ENCODE measurements around the gene HSPA5.

HSPA5 gene

DNA sequence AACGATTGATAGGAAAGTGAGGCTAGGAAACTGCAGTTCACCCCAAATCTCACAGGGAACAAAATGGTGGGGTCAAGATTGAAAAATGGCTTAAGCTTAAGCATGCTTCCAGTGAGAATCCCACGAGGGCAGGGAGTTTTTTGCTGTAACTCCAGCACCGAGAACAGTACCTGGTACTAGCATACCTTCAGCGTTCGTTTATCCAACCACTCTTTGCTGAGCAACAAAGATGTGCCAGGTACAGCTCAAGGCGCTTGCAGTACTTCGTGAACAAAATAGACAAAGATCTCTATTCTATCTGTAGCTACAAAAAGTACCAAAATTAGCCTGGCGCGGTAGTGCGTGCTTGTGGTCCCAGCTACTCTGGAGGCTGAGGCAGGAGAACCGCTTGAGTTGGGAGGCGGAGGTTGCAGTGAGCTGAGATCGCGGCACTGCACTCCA is 50.8 kb downstream of the HSPA5 start:
- Histone ChIP-seq H4K8ac (ENCODE audit: low read depth, low read length) (no peak overlapping the region), H3K23ac (ENCODE audit: low read depth, low read length, poor library complexity) (no peak overlapping the region), H2AK5ac (ENCODE audit: low read depth, low read length) (peak overlapping the region; percentile 40), H3K4me1 (ENCODE audit: control insufficient read depth in 2 of 2, insufficient read depth in 1 of 2, low read depth in 1 of 2, low read length in 2 of 2) (peaks cover 3% of the 10 kb centered on the region in 2 donors), H3K27me3 (ENCODE audit: control insufficient read depth in 3 of 3, insufficient read depth in 3 of 3, low read depth in 1 of 3, low read length in 3 of 3) (no peaks in the 10 kb centered on the region), H3K4me3 (ENCODE audit: low read length in 2 of 2) (peak overlapping the region; percentile 85 to 100), H3K79me1 (ENCODE audit: low read depth, low read length) (peaks cover 9% of the 10 kb centered on the region), H3K14ac (ENCODE audit: low read length) (no peak overlapping the region), H2BK12ac (ENCODE audit: low read length) (no peak overlapping the region), H3K9ac (ENCODE audit: low read depth, low read length, poor library complexity) (no peak overlapping the region), H3K18ac (ENCODE audit: low read length) (no peak overlapping the region), H4K91ac (ENCODE audit: low read depth, low read length, poor library complexity) (no peak overlapping the region), H2AFZ (ENCODE audit: low read length) (peak overlapping the region; percentile 87), H3K27ac (replicated peaks; ENCODE audit: low read length) (no peak overlapping the region), H3K36me3 (replicated peaks in 1 of 2; ENCODE audit: control insufficient read depth in 2 of 2, insufficient read depth in 2 of 2, low read length in 2 of 2) (peaks cover 0 to 7% of the 10 kb centered on the region in 2 donors), H2BK120ac (ENCODE audit: low read depth, low read length) (no peak overlapping the region), H2BK5ac (ENCODE audit: low read length) (no peak overlapping the region), H3K4ac (ENCODE audit: low read length) (no peak overlapping the region), H3K9me3 (replicated peaks in 1 of 2; ENCODE audit: control insufficient read depth in 2 of 2, insufficient read depth in 1 of 2, low read depth in 1 of 2, low read length in 2 of 2) (no peaks in the 10 kb centered on the region), H3K4me2 (ENCODE audit: insufficient read depth, low read length, poor library complexity, severe bottlenecking) (peak overlapping the region; percentile 65), H2BK15ac (ENCODE audit: low read length) (no peak overlapping the region)
- no CpG with 5 or more reads among the region's 14 CpGs for WGBS, 2 donors (ENCODE audit: extremely low coverage in 2 of 2, insufficient read length in 2 of 2, insufficient replicate concordance in 1 of 2)
- DNase-seq (ENCODE audit: low spot score): no peak

GRCh38 chr9:125189361-125190289 is 51.5 kb downstream of the HSPA5 start, which contains the start of gene PPP6C:
TSS of gene PPP6C (minus strand) at chr9:125189803. CDS start at chr9:125189718, 85 bp downstream.
- H3K4ac ChIP-seq (ENCODE audit: low read length): no peak within 1 kb of the TSS
- WGBS, 2 donors (ENCODE audit: extremely low coverage in 2 of 2, insufficient read length in 2 of 2, insufficient replicate concordance in 1 of 2): no CpG with 5 or more reads among the region's 82 CpGs
- peak within 1 kb of the TSS; percentile 94 for H3K18ac ChIP-seq (ENCODE audit: low read length)
- H2BK120ac ChIP-seq (ENCODE audit: low read depth, low read length): no peak within 1 kb of the TSS
- peaks cover 0 to 10% of the 10 kb centered on the region in 2 donors for H3K36me3 ChIP-seq (replicated peaks in 1 of 2; ENCODE audit: control insufficient read depth in 2 of 2, insufficient read depth in 2 of 2, low read length in 2 of 2)
- peak within 1 kb of the TSS; percentile 93 for H3K9ac ChIP-seq (ENCODE audit: low read depth, low read length, poor library complexity)
- peaks cover 11% of the 10 kb centered on the region for H3K79me1 ChIP-seq (ENCODE audit: low read depth, low read length)
- H2AK5ac ChIP-seq (ENCODE audit: low read depth, low read length): peak within 1 kb of the TSS; percentile 84
- peak within 1 kb of the TSS; percentile 80 for H3K27ac ChIP-seq (replicated peaks; ENCODE audit: low read length)
- no peaks in the 10 kb centered on the region for H3K9me3 ChIP-seq (replicated peaks in 1 of 2; ENCODE audit: control insufficient read depth in 2 of 2, insufficient read depth in 1 of 2, low read depth in 1 of 2, low read length in 2 of 2)
- H2AFZ ChIP-seq (ENCODE audit: low read length): peak within 1 kb of the TSS; percentile 87
- H4K91ac ChIP-seq (ENCODE audit: low read depth, low read length, poor library complexity): no peak within 1 kb of the TSS
- H4K8ac ChIP-seq (ENCODE audit: low read depth, low read length): no peak within 1 kb of the TSS
- peak; percentile 93 for DNase-seq (ENCODE audit: low spot score)
- H3K14ac ChIP-seq (ENCODE audit: low read length): peak within 1 kb of the TSS; percentile 94
- H2BK15ac ChIP-seq (ENCODE audit: low read length): peak within 1 kb of the TSS; percentile 37
- H2BK5ac ChIP-seq (ENCODE audit: low read length): peak within 1 kb of the TSS; percentile 93
- no peak within 1 kb of the TSS for H2BK12ac ChIP-seq (ENCODE audit: low read length)
- peak within 1 kb of the TSS; percentile 91 for H3K23ac ChIP-seq (ENCODE audit: low read depth, low read length, poor library complexity)
- H3K27me3 ChIP-seq (ENCODE audit: control insufficient read depth in 3 of 3, insufficient read depth in 3 of 3, low read depth in 1 of 3, low read length in 3 of 3): no peaks in the 10 kb centered on the region
- H3K4me1 ChIP-seq (ENCODE audit: control insufficient read depth in 2 of 2, insufficient read depth in 1 of 2, low read depth in 1 of 2, low read length in 2 of 2): peaks cover 3% of the 10 kb centered on the region in 2 donors
- peak within 1 kb of the TSS; percentile 92 to 100 for H3K4me3 ChIP-seq (ENCODE audit: low read length in 2 of 2)
- H3K4me2 ChIP-seq (ENCODE audit: insufficient read depth, low read length, poor library complexity, severe bottlenecking): peak within 1 kb of the TSS; percentile 89

DNA sequence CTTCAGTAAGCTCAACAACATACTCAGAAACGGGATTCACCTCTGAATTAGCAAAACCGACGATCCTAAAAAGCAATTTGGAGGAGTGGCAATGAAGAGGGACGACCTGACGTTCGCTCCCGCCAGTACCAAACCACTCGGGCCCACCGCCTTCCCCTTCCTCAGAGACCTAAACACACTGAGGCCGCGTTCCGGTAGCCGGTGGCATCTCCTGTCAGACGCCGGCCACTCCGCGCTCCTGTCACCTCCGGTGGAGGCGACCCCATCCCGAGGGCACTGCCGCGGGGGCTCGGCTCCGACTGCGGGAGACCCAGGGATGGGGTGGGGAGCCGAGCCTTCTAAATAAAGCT is 52.2 kb downstream of the HSPA5 start:
- Histone ChIP-seq H3K4ac (ENCODE audit: low read length) (no peak overlapping the region), H3K4me3 (ENCODE audit: low read length in 2 of 2) (peak overlapping the region; percentile 92 to 100), H3K27me3 (ENCODE audit: control insufficient read depth in 3 of 3, insufficient read depth in 3 of 3, low read depth in 1 of 3, low read length in 3 of 3) (no peaks in the 10 kb centered on the region), H3K36me3 (replicated peaks in 1 of 2; ENCODE audit: control insufficient read depth in 2 of 2, insufficient read depth in 2 of 2, low read length in 2 of 2) (peaks cover 0 to 13% of the 10 kb centered on the region in 2 donors), H3K4me1 (ENCODE audit: control insufficient read depth in 2 of 2, insufficient read depth in 1 of 2, low read depth in 1 of 2, low read length in 2 of 2) (peaks cover 3% of the 10 kb centered on the region in 2 donors), H3K23ac (ENCODE audit: low read depth, low read length, poor library complexity) (peak overlapping the region; percentile 91), H3K9me3 (replicated peaks in 1 of 2; ENCODE audit: control insufficient read depth in 2 of 2, insufficient read depth in 1 of 2, low read depth in 1 of 2, low read length in 2 of 2) (no peaks in the 10 kb centered on the region), H3K9ac (ENCODE audit: low read depth, low read length, poor library complexity) (peak overlapping the region; percentile 93), H4K8ac (ENCODE audit: low read depth, low read length) (no peak overlapping the region), H3K18ac (ENCODE audit: low read length) (peak overlapping the region; percentile 94), H2AK5ac (ENCODE audit: low read depth, low read length) (peak overlapping the region; percentile 84), H2BK120ac (ENCODE audit: low read depth, low read length) (no peak overlapping the region), H2AFZ (ENCODE audit: low read length) (peak overlapping the region; percentile 87), H2BK12ac (ENCODE audit: low read length) (no peak overlapping the region), H3K27ac (replicated peaks; ENCODE audit: low read length) (no peak overlapping the region), H2BK15ac (ENCODE audit: low read length) (no peak overlapping the region), H2BK5ac (ENCODE audit: low read length) (peak overlapping the region; percentile 93), H3K4me2 (ENCODE audit: insufficient read depth, low read length, poor library complexity, severe bottlenecking) (peak overlapping the region; percentile 89), H3K14ac (ENCODE audit: low read length) (peak overlapping the region; percentile 94), H4K91ac (ENCODE audit: low read depth, low read length, poor library complexity) (no peak overlapping the region), H3K79me1 (ENCODE audit: low read depth, low read length) (peaks cover 11% of the 10 kb centered on the region)
- DNase-seq (ENCODE audit: low spot score): peak; percentile 1
- WGBS, 2 donors (ENCODE audit: extremely low coverage in 2 of 2, insufficient read length in 2 of 2, insufficient replicate concordance in 1 of 2): no CpG with 5 or more reads among the region's 26 CpGs

Data from neuronal stem cell (in vitro differentiated cells).